Measurements from ENCODE around the gene HACD3. TPM values are rescaled to one million over a fixed set of nuclear protein-coding genes. Genes with fewer than 3 reads are reported as not detected.

Gene HACD3
- total RNA-seq = 10 to 100 TPM in 4 of 9 donors, 1 to 10 TPM in 5; 6.2 to 16.7 (median 9.8) TPM
- polyA plus RNA-seq = 10 to 100 TPM in 1 of 2 donors, 1 to 10 TPM in 1; 3.2 to 11.2 TPM
- long read RNA-seq, donor 1, transcript HACD3-201 (11 exons, 3,228 nt) = major isoform, 16 of 16 reads
- long read RNA-seq, donor 1, partial matches to known transcripts = 0 of 16 reads
- long read RNA-seq, donor 1, other reads (novel, unspliced or antisense) = 0 of 16 reads
- long read RNA-seq, donor 2, transcript HACD3-201 (11 exons, 3,228 nt) = major isoform, 75 of 84 reads
- long read RNA-seq, donor 2, partial matches to known transcripts = 3 of 84 reads
- long read RNA-seq, donor 2, other reads (novel, unspliced or antisense) = 6 of 84 reads
- long read RNA-seq, donor 3, transcript HACD3-201 (11 exons, 3,228 nt) = major isoform, 14 of 15 reads
- long read RNA-seq, donor 3, partial matches to known transcripts = 0 of 15 reads
- long read RNA-seq, donor 3, other reads (novel, unspliced or antisense) = 1 of 15 reads

- H3K4me1 ChIP-seq = peaks cover 0 to 31% (median 14%) of the 10 kb centered on the region in 12 donors
- ATAC-seq = peak; percentile 83 to 99 (median 96)
- WGBS, 4 donors = 0 to 1% (median 1%) methylated on average over 27 to 88 of the region's 88 CpGs
- peak within 1 kb of the TSS; percentile 54 to 97 (median 83) for H3K4me3 ChIP-seq
- H3K27ac ChIP-seq = peak within 1 kb of the TSS in 11 of 12 donors; percentile 7 to 81 (median 75)
- DNase-seq = peak; percentile 87 to 94 (median 90)
- H3K9me3 ChIP-seq = no peaks in the 10 kb centered on the region
- H3K27me3 ChIP-seq = no peaks in the 10 kb centered on the region
- intact Hi-C loops (cut with DNase I) = loop anchor here in 1 of 10 donors (2.0 kb wide), 1 partner anchor 80 kb away; the partner anchor contains the start of gene INTS14
- no peaks in the 10 kb centered on the region for H3K36me3 ChIP-seq
- TF ChIP-seq CTCF (IDR thresholded peaks at IDR 0.05) (no peak), POLR2A (IDR thresholded peaks at IDR 0.05) (peak in 1 of 2 donors; percentile 37)
Measured at GRCh38 chr15:65530318-65531111, at the start of gene HACD3. Gene HACD3, plus strand, starts transcription at chr15:65530463. Its CDS starts 169 bp downstream, at chr15:65530632.

GRCh38 chr15:65484876-65485275 is 45.4 kb upstream of the HACD3 start:
- intact Hi-C loops (cut with DNase I) = no loop called here
- 92 to 99% (median 95%) methylated on average over 4 of the region's 4 CpGs for WGBS, 4 donors

GRCh38 chr15:65494076-65494475 is 36.2 kb upstream of the HACD3 start:
- Histone ChIP-seq H3K36me3 (peaks cover 0 to 98% (median 87%) of the 10 kb centered on the region in 9 donors), H3K27ac (no peak overlapping the region), H3K4me3 (no peak overlapping the region), H3K9me3 (no peaks in the 10 kb centered on the region), H3K27me3 (no peaks in the 10 kb centered on the region), H3K4me1 (peaks cover 0 to 4% (median 0%) of the 10 kb centered on the region in 12 donors)
- intact Hi-C loops (cut with DNase I) = no loop called here
- TF ChIP-seq POLR2A (IDR thresholded peaks at IDR 0.05) = no peak
- TF ChIP-seq CTCF (IDR thresholded peaks at IDR 0.05) = no peak
- ATAC-seq (no peak), DNase-seq (no peak)
- WGBS, 4 donors = 91 to 93% (median 91%) methylated on average over 4 of the region's 4 CpGs

More at GRCh38 chr15:65484876-65485275, 45.4 kb upstream of the HACD3 start:
- Histone ChIP-seq H3K4me1 (no peaks in the 10 kb centered on the region), H3K9me3 (no peaks in the 10 kb centered on the region), H3K27ac (no peak overlapping the region), H3K36me3 (peaks cover 0 to 98% (median 95%) of the 10 kb centered on the region in 9 donors), H3K4me3 (no peak overlapping the region), H3K27me3 (no peaks in the 10 kb centered on the region)
- TF ChIP-seq CTCF (IDR thresholded peaks at IDR 0.05) (no peak), POLR2A (IDR thresholded peaks at IDR 0.05) (no peak)
- DNase-seq (no peak), ATAC-seq (no peak)
